ENCODE data around the gene ASPDH. TPM values are rescaled to one million over a fixed set of nuclear protein-coding genes. Genes with fewer than 3 reads are reported as not detected.
A peak's percentile ranks its signal among the peaks of the same experiment; 100 is the strongest.

Gene ASPDH
- total RNA-seq, 1 experiment from 2014 or later: not detected

DNA sequence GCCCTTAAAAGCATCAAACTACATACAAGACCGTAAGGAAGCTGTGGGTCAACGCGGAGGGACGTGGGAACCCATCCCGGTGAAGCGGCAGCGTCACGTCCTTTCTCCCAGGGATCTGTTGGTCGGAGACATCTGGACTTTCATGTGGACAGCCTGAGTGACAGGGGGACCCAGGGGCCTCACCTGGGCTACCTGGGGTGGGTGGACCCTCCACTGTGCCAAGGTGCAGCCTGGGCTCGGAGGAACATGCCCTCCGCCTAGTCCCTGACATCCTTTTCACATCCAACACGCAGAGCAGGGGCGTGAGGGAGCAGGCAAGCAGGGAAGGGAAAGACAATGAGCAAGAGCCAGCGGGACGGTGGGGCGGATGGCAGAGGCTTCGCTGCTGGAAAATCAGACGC, 23.3 kb downstream of the ASPDH start:
- no peak overlapping the region for H3K27ac Mint-ChIP-seq (ENCODE audit: low read depth, unreplicated experiment)
- H3K27me3 Mint-ChIP-seq (ENCODE audit: insufficient read depth, unreplicated experiment): peaks cover 43% of the 10 kb centered on the region
- BruUV-seq (replicated peaks): no TSS peak
- ChIA-PET CTCF (no interaction called here), POLR2A (no interaction called here)
- peaks cover 7% of the 10 kb centered on the region for H3K4me1 Mint-ChIP-seq (ENCODE audit: insufficient read depth, unreplicated experiment)
- intact Hi-C loops (cut with micrococcal nuclease): no loop called here
- H3K4me3 Mint-ChIP-seq (ENCODE audit: unreplicated experiment): no peak overlapping the region
- TF ChIP-seq, protein P1, sequence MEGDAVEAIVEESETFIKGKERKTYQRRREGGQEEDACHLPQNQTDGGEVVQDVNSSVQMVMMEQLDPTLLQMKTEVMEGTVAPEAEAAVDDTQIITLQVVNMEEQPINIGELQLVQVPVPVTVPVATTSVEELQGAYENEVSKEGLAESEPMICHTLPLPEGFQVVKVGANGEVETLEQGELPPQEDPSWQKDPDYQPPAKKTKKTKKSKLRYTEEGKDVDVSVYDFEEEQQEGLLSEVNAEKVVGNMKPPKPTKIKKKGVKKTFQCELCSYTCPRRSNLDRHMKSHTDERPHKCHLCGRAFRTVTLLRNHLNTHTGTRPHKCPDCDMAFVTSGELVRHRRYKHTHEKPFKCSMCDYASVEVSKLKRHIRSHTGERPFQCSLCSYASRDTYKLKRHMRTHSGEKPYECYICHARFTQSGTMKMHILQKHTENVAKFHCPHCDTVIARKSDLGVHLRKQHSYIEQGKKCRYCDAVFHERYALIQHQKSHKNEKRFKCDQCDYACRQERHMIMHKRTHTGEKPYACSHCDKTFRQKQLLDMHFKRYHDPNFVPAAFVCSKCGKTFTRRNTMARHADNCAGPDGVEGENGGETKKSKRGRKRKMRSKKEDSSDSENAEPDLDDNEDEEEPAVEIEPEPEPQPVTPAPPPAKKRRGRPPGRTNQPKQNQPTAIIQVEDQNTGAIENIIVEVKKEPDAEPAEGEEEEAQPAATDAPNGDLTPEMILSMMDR (IDR thresholded peaks at IDR 0.05; ENCODE audit: unreplicated experiment): no peak
- no peak for DNase-seq (ENCODE audit: unreplicated experiment)
- H3K36me3 Mint-ChIP-seq (ENCODE audit: insufficient read depth, unreplicated experiment): peaks cover 5% of the 10 kb centered on the region
- peaks cover 26% of the 10 kb centered on the region for H3K9me3 Mint-ChIP-seq (ENCODE audit: unreplicated experiment)

DNA sequence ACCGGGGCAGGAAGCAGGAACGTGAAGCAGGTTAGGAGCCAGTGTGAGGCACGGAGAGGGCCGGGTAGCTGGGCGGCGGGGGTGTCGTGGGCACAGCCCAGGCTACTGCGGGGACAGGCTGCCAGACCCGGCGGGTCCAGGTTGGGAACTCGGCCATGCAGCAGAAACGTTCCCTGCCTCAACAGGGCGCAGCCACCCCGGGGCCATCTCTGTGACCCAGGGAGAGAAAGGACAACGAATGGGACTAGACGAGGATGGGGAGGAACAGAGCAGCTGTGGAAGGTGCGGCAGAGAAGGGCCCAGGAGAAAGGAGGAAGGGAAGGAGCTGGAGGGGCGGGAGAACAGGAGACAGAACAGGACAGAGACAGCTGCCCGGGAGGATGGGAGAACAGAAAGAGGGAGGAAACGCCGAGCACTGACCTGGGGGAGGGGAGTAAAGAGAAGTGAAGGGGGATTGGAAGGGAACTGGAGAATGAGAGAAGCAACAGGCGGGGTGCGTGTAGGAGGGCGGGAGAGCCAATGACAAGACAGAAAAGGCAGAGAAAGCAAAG, 24.2 kb downstream of the ASPDH start:
- H3K4me1 Mint-ChIP-seq (ENCODE audit: insufficient read depth, unreplicated experiment): peaks cover 7% of the 10 kb centered on the region
- POLR2A ChIA-PET: interaction anchor here (0.7 kb wide), 1 partner anchor 39 kb away, joined by 7 read pairs; no protein-coding TSS in a partner anchor
- intact Hi-C loops (cut with micrococcal nuclease): no loop called here
- TF ChIP-seq, protein P1 (IDR thresholded peaks at IDR 0.05; ENCODE audit: unreplicated experiment): no peak
- H3K9me3 Mint-ChIP-seq (ENCODE audit: unreplicated experiment): peaks cover 26% of the 10 kb centered on the region
- DNase-seq (ENCODE audit: unreplicated experiment): no peak
- H3K36me3 Mint-ChIP-seq (ENCODE audit: insufficient read depth, unreplicated experiment): peaks cover 11% of the 10 kb centered on the region
- CTCF ChIA-PET: interaction anchor here (0.6 kb wide), 1 partner anchor 37 kb away, joined by 3 read pairs; no protein-coding TSS in a partner anchor
- no TSS peak for BruUV-seq (replicated peaks)
- H3K27me3 Mint-ChIP-seq (ENCODE audit: insufficient read depth, unreplicated experiment): peaks cover 34% of the 10 kb centered on the region
- H3K27ac Mint-ChIP-seq (ENCODE audit: low read depth, unreplicated experiment): no peak overlapping the region
- no peak overlapping the region for H3K4me3 Mint-ChIP-seq (ENCODE audit: unreplicated experiment)

- Mint-ChIP-seq H3K4me1 (ENCODE audit: insufficient read depth, unreplicated experiment) (peaks cover 7% of the 10 kb centered on the region), H3K9me3 (ENCODE audit: unreplicated experiment) (peaks cover 26% of the 10 kb centered on the region), H3K36me3 (ENCODE audit: insufficient read depth, unreplicated experiment) (peaks cover 14% of the 10 kb centered on the region), H3K27ac (ENCODE audit: low read depth, unreplicated experiment) (no peak overlapping the region), H3K4me3 (ENCODE audit: unreplicated experiment) (no peak overlapping the region), H3K27me3 (ENCODE audit: insufficient read depth, unreplicated experiment) (peaks cover 27% of the 10 kb centered on the region)
- DNase-seq (ENCODE audit: unreplicated experiment): no peak
- BruUV-seq (replicated peaks): no TSS peak
- POLR2A ChIA-PET: interaction anchor here (0.6 kb wide), 1 partner anchor 23 kb away, joined by 6 read pairs; the partner anchor contains the start of gene JOSD2
- CTCF ChIA-PET: no interaction called here
- TF ChIP-seq, protein P1 (IDR thresholded peaks at IDR 0.05; ENCODE audit: unreplicated experiment): no peak
- intact Hi-C loops (cut with micrococcal nuclease): no loop called here
Measured at GRCh38 chr19:50488389-50489194, 25.1 kb downstream of the ASPDH start.

GRCh38 chr19:50486823-50487515, 26.7 kb downstream of the ASPDH start:
- Mint-ChIP-seq H3K36me3 (ENCODE audit: insufficient read depth, unreplicated experiment) (peaks cover 14% of the 10 kb centered on the region), H3K27me3 (ENCODE audit: insufficient read depth, unreplicated experiment) (peaks cover 22% of the 10 kb centered on the region), H3K9me3 (ENCODE audit: unreplicated experiment) (peaks cover 24% of the 10 kb centered on the region), H3K27ac (ENCODE audit: low read depth, unreplicated experiment) (no peak overlapping the region), H3K4me3 (ENCODE audit: unreplicated experiment) (no peak overlapping the region), H3K4me1 (ENCODE audit: insufficient read depth, unreplicated experiment) (peaks cover 7% of the 10 kb centered on the region)
- intact Hi-C loops (cut with micrococcal nuclease): no loop called here
- ChIA-PET POLR2A (no interaction called here), CTCF (interaction anchor here (0.7 kb wide), 2 partner anchors 127 to 186 kb away, joined by 3 to 4 read pairs; no protein-coding TSS in a partner anchor)
- no TSS peak for BruUV-seq (replicated peaks)
- peak; percentile 28 for DNase-seq (ENCODE audit: unreplicated experiment)
- TF ChIP-seq, protein P1 (IDR thresholded peaks at IDR 0.05; ENCODE audit: unreplicated experiment): peak; percentile 56
